Mesenchymal stem cell (in vitro differentiated cells and primary cell): ENCODE results near the gene PAQR8.

Experiments used
- DNase-seq: peaks from one replicate; pipeline ENCODE4 v3.0.0-alpha.2; 2013
- H2AFZ ChIP-seq: one replicate; pipeline ENCODE4 v1.6.1; 2013; ENCODE audit warnings: low read depth, mild to moderate bottlenecking, control low read depth, inconsistent platforms, low read length, moderate library complexity
- H2AK5ac ChIP-seq: 2 replicates; pipeline ENCODE4 v1.6.1; 2013; ENCODE audit warnings: low read length, moderate library complexity, mild to moderate bottlenecking, inconsistent platforms; ENCODE audit not compliant: severe bottlenecking
- H2BK120ac ChIP-seq: one replicate; pipeline ENCODE4 v1.6.1; 2013; ENCODE audit warnings: low read depth, mild to moderate bottlenecking, inconsistent platforms, low read length, moderate library complexity
- H2BK12ac ChIP-seq, 2 experiments: one replicate each; pipeline ENCODE4 v1.6.1; 2013; ENCODE audit warnings: inconsistent platforms in 2 of 2, low read length in 2 of 2, mild to moderate bottlenecking in 2 of 2, moderate library complexity in 2 of 2, control low read depth in 1 of 2
- H2BK15ac ChIP-seq: one replicate; pipeline ENCODE4 v1.6.1; 2013; ENCODE audit warnings: mild to moderate bottlenecking, low read depth, inconsistent platforms; ENCODE audit not compliant: poor library complexity, severe bottlenecking
- H2BK5ac ChIP-seq: 2 replicates; pipeline ENCODE4 v1.6.1; 2013; ENCODE audit warnings: low read depth, mild to moderate bottlenecking, low read length, control low read depth, inconsistent platforms; ENCODE audit not compliant: poor library complexity, severe bottlenecking
- H3K14ac ChIP-seq, 2 experiments: one replicate each; pipeline ENCODE4 v1.6.1; 2013; ENCODE audit warnings: inconsistent platforms in 2 of 2, low read length in 2 of 2, control low read depth in 1 of 2, mild to moderate bottlenecking in 1 of 2, moderate library complexity in 1 of 2
- H3K18ac ChIP-seq, 2 experiments: one replicate each; pipeline ENCODE4 v1.6.1; 2013; ENCODE audit warnings: inconsistent platforms in 2 of 2, low read length in 2 of 2, control low read depth in 1 of 2, low read depth in 1 of 2, mild to moderate bottlenecking in 1 of 2
- H3K23ac ChIP-seq, 2 experiments: one replicate each; pipeline ENCODE4 v1.6.1; 2013; ENCODE audit warnings: inconsistent platforms in 2 of 2, low read length in 2 of 2, mild to moderate bottlenecking in 2 of 2, moderate library complexity in 2 of 2, control low read depth in 1 of 2
- H3K27ac ChIP-seq: 2 replicates; pipeline ENCODE4 v1.5.1; 2013; ENCODE audit warnings: mild to moderate bottlenecking, moderate library complexity, low read length, control low read depth, inconsistent platforms; ENCODE audit not compliant: poor library complexity, severe bottlenecking
- H3K27me3 ChIP-seq, 2 experiments: 2 replicates each; pipeline versions ENCODE4 v1.6.1 to v1.7.0; 2013; ENCODE audit warnings: low read length in 2 of 2, mild to moderate bottlenecking in 2 of 2, moderate library complexity in 2 of 2, control low read depth in 1 of 2, inconsistent platforms in 1 of 2; ENCODE audit not compliant: control insufficient read depth in 1 of 2, insufficient read depth in 1 of 2
- H3K36me3 ChIP-seq, 2 experiments: 2 replicates each; pipeline versions ENCODE4 v1.6.1 to v1.7.0; 2013; ENCODE audit warnings: low read length in 2 of 2, control low read depth in 1 of 2, inconsistent platforms in 1 of 2, low read depth in 1 of 2, mild to moderate bottlenecking in 1 of 2; ENCODE audit not compliant: insufficient read depth in 2 of 2, control insufficient read depth in 1 of 2
- H3K4ac ChIP-seq, 2 experiments: one replicate each; pipeline ENCODE4 v1.6.1; 2013; ENCODE audit warnings: inconsistent platforms in 2 of 2, low read length in 2 of 2, mild to moderate bottlenecking in 2 of 2, moderate library complexity in 2 of 2, control low read depth in 1 of 2, low read depth in 1 of 2
- H3K4me1 ChIP-seq: 2 replicates; pipeline ENCODE4 v1.6.1; 2013; ENCODE audit warnings: low read depth, low read length, control low read depth; ENCODE audit not compliant: control insufficient read depth, insufficient read depth
- H3K4me2 ChIP-seq: 2 replicates; pipeline ENCODE4 v1.6.1; 2013; ENCODE audit warnings: low read length, mild to moderate bottlenecking, inconsistent platforms; ENCODE audit not compliant: poor library complexity, severe bottlenecking
- H3K4me3 ChIP-seq, 2 experiments: 2 replicates each; pipeline versions ENCODE4 v1.5.1 to v1.7.0; 2013; ENCODE audit warnings: low read length in 2 of 2, mild to moderate bottlenecking in 2 of 2, control low read depth in 1 of 2, low read depth in 1 of 2; ENCODE audit not compliant: insufficient read depth in 1 of 2
- H3K79me1 ChIP-seq: replicated peaks from 2 replicates; pipeline ENCODE4 v1.6.1; 2013; ENCODE audit warnings: mild to moderate bottlenecking, control low read depth, low read length, inconsistent platforms; ENCODE audit not compliant: poor library complexity, severe bottlenecking
- H3K9ac ChIP-seq: 2 replicates; pipeline ENCODE4 v1.7.0; 2013; ENCODE audit warnings: mild to moderate bottlenecking, low read length, moderate library complexity
- H3K9me3 ChIP-seq: 2 replicates; pipeline ENCODE4 v1.7.0; 2013; ENCODE audit warnings: mild to moderate bottlenecking, low read length; ENCODE audit not compliant: control insufficient read depth
- H4K8ac ChIP-seq: one replicate; pipeline ENCODE4 v1.6.1; 2013; ENCODE audit warnings: inconsistent platforms, mild to moderate bottlenecking, low read length, moderate library complexity
- H4K91ac ChIP-seq: one replicate; pipeline ENCODE4 v1.6.1; 2013; ENCODE audit warnings: mild to moderate bottlenecking, low read length, inconsistent platforms
- WGBS: methylation state at CpG from one replicate; pipeline ENCODE4 v1.1.7; 2013; ENCODE audit warnings: mixed read lengths; 5-methylcytosine and 5-hydroxymethylcytosine counted together

The PAQR8 gene

DNA sequence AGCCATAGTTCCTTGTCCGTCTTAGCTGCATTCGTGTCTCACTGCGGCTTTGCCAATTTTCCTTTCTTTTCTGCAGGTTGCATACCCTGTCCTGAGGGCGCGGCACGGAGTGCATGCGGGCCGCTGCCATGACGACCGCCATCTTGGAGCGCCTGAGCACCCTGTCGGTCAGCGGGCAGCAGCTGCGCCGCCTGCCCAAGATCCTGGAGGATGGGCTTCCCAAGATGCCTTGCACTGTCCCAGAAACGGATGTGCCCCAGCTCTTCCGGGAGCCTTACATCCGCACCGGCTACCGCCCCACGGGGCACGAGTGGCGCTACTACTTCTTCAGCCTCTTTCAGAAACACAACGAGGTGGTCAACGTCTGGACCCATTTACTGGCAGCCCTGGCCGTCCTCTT is 41.1 kb downstream of the PAQR8 start:
- no peak overlapping the region for H3K4me2 ChIP-seq
- no peak overlapping the region for H2AFZ ChIP-seq
- H2BK120ac ChIP-seq, result no peak overlapping the region
- no peak overlapping the region for H3K27ac ChIP-seq
- H3K27me3 ChIP-seq, result no peaks in the 10 kb centered on the region
- no peak overlapping the region for H3K4ac ChIP-seq
- no peaks in the 10 kb centered on the region for H3K4me1 ChIP-seq
- no peak overlapping the region for H3K23ac ChIP-seq
- H2BK12ac ChIP-seq, result no peak overlapping the region
- no peak overlapping the region for H3K14ac ChIP-seq
- H2BK5ac ChIP-seq, result no peak overlapping the region
- WGBS, result 98% methylated on average over 26 of the region's 26 CpGs
- peak overlapping the region; percentile 21 for H2BK15ac ChIP-seq
- H4K91ac ChIP-seq, result no peak overlapping the region
- H3K9ac ChIP-seq, result no peak overlapping the region
- H3K4me3 ChIP-seq, result no peak overlapping the region
- H3K79me1 ChIP-seq, result peaks cover 9% of the 10 kb centered on the region
- DNase-seq, result no peak
- no peak overlapping the region for H4K8ac ChIP-seq
- H3K9me3 ChIP-seq, result no peaks in the 10 kb centered on the region
- H3K18ac ChIP-seq, result no peak overlapping the region
- peaks cover 7 to 14% of the 10 kb centered on the region in 2 experiments for H3K36me3 ChIP-seq
- no peak overlapping the region for H2AK5ac ChIP-seq

DNA sequence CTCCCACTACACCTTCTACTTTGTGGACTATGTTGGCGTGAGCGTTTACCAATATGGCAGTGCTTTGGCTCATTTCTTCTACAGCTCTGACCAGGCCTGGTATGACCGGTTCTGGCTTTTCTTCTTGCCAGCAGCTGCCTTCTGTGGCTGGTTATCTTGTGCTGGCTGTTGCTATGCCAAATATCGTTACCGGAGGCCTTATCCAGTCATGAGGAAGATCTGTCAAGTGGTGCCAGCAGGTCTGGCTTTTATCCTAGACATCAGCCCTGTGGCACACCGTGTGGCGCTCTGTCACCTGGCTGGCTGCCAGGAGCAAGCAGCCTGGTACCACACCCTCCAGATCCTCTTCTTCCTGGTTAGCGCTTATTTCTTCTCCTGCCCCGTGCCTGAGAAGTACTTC is 41.7 kb downstream of the PAQR8 start:
- Histone ChIP-seq H4K91ac (no peak overlapping the region), H3K23ac (no peak overlapping the region), H2BK12ac (no peak overlapping the region), H3K9me3 (no peaks in the 10 kb centered on the region), H2BK5ac (no peak overlapping the region), H2AK5ac (no peak overlapping the region), H4K8ac (no peak overlapping the region), H3K27ac (no peak overlapping the region), H2BK120ac (no peak overlapping the region), H2BK15ac (peak overlapping the region; percentile 21), H3K4me2 (no peak overlapping the region), H3K14ac (no peak overlapping the region), H3K27me3 (no peaks in the 10 kb centered on the region), H2AFZ (no peak overlapping the region), H3K4me1 (no peaks in the 10 kb centered on the region), H3K4ac (no peak overlapping the region), H3K9ac (no peak overlapping the region), H3K18ac (no peak overlapping the region), H3K4me3 (no peak overlapping the region), H3K36me3 (peaks cover 7 to 14% of the 10 kb centered on the region in 2 experiments), H3K79me1 (peaks cover 13% of the 10 kb centered on the region)
- no peak for DNase-seq
- WGBS, result 97% methylated on average over 9 of the region's 9 CpGs

DNA sequence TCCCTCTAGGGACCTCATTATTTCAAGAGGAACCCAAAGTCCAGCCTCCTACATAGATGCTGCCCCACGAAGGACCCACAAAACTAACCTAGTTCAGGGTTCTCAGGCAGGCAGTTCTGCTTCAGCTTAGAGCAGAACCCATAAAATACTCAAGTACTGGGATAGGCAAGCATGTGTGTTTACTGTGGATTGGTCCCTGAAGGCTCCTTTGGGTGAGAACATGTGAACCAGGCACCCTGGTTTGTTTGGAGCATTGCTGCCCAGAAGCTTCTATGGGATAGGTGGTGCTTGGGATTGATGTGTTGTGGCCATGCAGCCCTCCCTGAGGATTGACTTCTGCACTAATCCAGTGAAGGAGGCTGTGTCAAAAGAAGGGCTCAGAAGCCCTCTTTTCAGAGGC is 43.3 kb downstream of the PAQR8 start:
- WGBS, result 80% methylated on average over 1 of the region's 1 CpG
- H2BK15ac ChIP-seq, result no peak overlapping the region
- no peaks in the 10 kb centered on the region for H3K27me3 ChIP-seq
- no peak overlapping the region for H3K18ac ChIP-seq
- H3K9me3 ChIP-seq, result no peaks in the 10 kb centered on the region
- no peak overlapping the region for H3K9ac ChIP-seq
- no peak overlapping the region for H2AFZ ChIP-seq
- no peak for DNase-seq
- H2BK120ac ChIP-seq, result no peak overlapping the region
- no peak overlapping the region for H2BK5ac ChIP-seq
- no peak overlapping the region for H3K14ac ChIP-seq
- H2AK5ac ChIP-seq, result no peak overlapping the region
- no peak overlapping the region for H3K4me3 ChIP-seq
- H3K79me1 ChIP-seq, result peaks cover 15% of the 10 kb centered on the region
- H3K23ac ChIP-seq, result no peak overlapping the region
- no peak overlapping the region for H3K4ac ChIP-seq
- peaks cover 7 to 14% of the 10 kb centered on the region in 2 experiments for H3K36me3 ChIP-seq
- peak overlapping the region; percentile 19 for H4K8ac ChIP-seq
- H3K4me2 ChIP-seq, result no peak overlapping the region
- H3K27ac ChIP-seq, result no peak overlapping the region
- H3K4me1 ChIP-seq, result no peaks in the 10 kb centered on the region
- H4K91ac ChIP-seq, result no peak overlapping the region
- no peak overlapping the region for H2BK12ac ChIP-seq

DNA sequence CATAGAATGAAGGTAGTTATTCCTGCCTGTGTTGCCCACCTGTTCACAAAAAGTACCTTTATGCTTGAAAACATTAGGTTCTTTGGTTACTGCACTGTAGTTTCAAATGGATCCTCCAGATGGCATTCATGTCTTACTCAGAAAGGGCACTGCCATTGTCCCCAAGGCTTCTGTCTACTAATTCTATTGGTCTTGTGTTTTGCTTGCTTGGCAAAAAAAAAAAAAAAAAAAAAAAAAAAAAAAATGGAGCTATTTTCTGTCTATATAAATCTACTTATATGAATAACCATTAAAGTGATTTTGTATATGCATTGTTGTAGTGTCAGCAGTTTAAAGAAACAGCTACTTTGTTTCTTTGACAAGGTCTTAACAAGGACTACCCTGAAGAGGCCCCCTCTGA is 45.5 kb downstream of the PAQR8 start:
- Histone ChIP-seq H3K18ac (no peak overlapping the region), H3K4me1 (no peaks in the 10 kb centered on the region), H4K8ac (no peak overlapping the region), H3K23ac (no peak overlapping the region), H3K4ac (no peak overlapping the region), H3K9ac (no peak overlapping the region), H2BK5ac (no peak overlapping the region), H3K14ac (no peak overlapping the region), H3K9me3 (no peaks in the 10 kb centered on the region), H2AFZ (no peak overlapping the region), H3K36me3 (peaks cover 7 to 14% of the 10 kb centered on the region in 2 experiments), H3K4me2 (no peak overlapping the region), H4K91ac (no peak overlapping the region), H3K27me3 (no peaks in the 10 kb centered on the region), H2BK120ac (no peak overlapping the region), H3K27ac (no peak overlapping the region), H2BK12ac (no peak overlapping the region), H2BK15ac (no peak overlapping the region), H2AK5ac (no peak overlapping the region), H3K4me3 (no peak overlapping the region), H3K79me1 (peaks cover 20% of the 10 kb centered on the region)
- peak; percentile 79 for DNase-seq
